Left lung (tissue), 10 donors: ENCODE results near the gene NT5DC3. TPM values are rescaled to one million over a fixed set of nuclear protein-coding genes. Genes with fewer than 3 reads are reported as not detected.

Source experiments
- ATAC-seq: fragments of 200-7000 bp; cut with Tn5 transposase; one replicate; pipeline ENCODE4 v1.9.1; 2020; ENCODE audit warnings: moderate library complexity
- DNase-seq, 4 donors: peaks; one replicate each; pipeline ENCODE4 v3.0.0-alpha.2; 2013 to 2020
- H3K27ac ChIP-seq, 2 donors: fragments of 200-600 bp; sonication (generic) in 1 of 2; one replicate each; pipeline versions ENCODE4 v1.5.0 to v1.8.0; 2020 to 2021
- H3K27me3 ChIP-seq, 2 donors: fragments of 200-600 bp; sonication (generic) in 1 of 2; one replicate each; pipeline versions ENCODE4 v1.5.0 to v1.8.0; 2020 to 2021
- H3K36me3 ChIP-seq, 2 donors: fragments of 200-600 bp; sonication (generic) in 1 of 2; one replicate each; pipeline versions ENCODE4 v1.5.0 to v1.8.0; 2020 to 2021
- H3K4me1 ChIP-seq, 2 donors: fragments of 200-600 bp; one replicate each; pipeline ENCODE4 v1.8.0; 2021
- H3K4me3 ChIP-seq, 2 donors: fragments of 200-600 bp; sonication (generic) in 1 of 2; one replicate each; pipeline versions ENCODE4 v1.5.0 to v1.8.0; 2020 to 2021; ENCODE audit warnings: mild to moderate bottlenecking in 1 of 2
- H3K9me3 ChIP-seq, 2 donors: fragments of 200-600 bp; sonication (generic) in 1 of 2; one replicate each; pipeline versions ENCODE4 v1.5.0 to v1.8.0; 2020 to 2021
- intact Hi-C, 2 donors: fragments of 100-400 bp; cut with DNase I; formaldehyde crosslinking; loops; one replicate each; pipeline versions ENCODE4 v1.11.2 to v1.14.2; 2022
- polyA plus RNA-seq, 6 donors: library from polyadenylated mRNA; unstranded; fragments of 120-200 nt; gene quantifications; one replicate each; pipeline ENCODE4 v1.2.1, GENCODE V29; 2013; ENCODE audit not compliant: insufficient read length in 6 of 6
- total RNA-seq, 2 donors: library from RNA; stranded (reverse); fragmentation: NEBNext Ultra II Directional; extraction: Animal tissue kit (Norgen Biotek cat#: 25700); gene quantifications; one replicate each; pipeline ENCODE4 v1.2.1, GENCODE V29; 2021
- TF ChIP-seq, protein P1 (sequence below), 2 donors: fragments of 200-600 bp; sonication (generic) in 1 of 2; IDR thresholded peaks; one replicate each; pipeline versions ENCODE4 v1.5.0 to v1.8.0; 2021; ENCODE audit warnings: antibody characterized with exemption in 2 of 2
- donor health status: DM: no; HTN: yes; CAD: no.
- donor health status: DM: no; HTN: no; CAD: no.

Gene NT5DC3
- total and polyA plus RNA-seq, 8 donors: 5.2 to 8.9 (median 7.5) TPM

DNA sequence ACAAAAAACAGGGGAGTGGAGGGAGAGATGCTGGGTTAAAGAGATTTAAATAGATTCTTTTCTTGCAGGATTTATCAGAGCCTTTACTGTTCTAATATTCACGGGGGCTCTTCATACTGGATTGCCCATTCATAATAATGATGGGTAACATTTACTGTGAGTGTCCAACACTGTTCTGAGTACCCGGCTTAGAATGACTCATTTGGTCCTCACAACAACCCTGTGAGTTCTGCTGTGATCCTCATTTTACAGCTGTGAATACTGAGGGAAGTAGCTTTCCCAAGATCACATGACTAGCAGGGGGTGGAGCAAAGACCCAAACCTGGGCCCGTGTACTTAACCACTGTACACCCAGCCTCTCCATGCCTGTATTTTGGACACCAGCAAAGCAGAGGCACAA lies 113.4 kb downstream of the NT5DC3 start:
- Histone ChIP-seq H3K27ac (no peak overlapping the region), H3K4me1 (no peaks in the 10 kb centered on the region), H3K4me3 (no peak overlapping the region), H3K27me3 (no peaks in the 10 kb centered on the region), H3K36me3 (no peaks in the 10 kb centered on the region), H3K9me3 (peaks cover 0 to 10% of the 10 kb centered on the region in 2 donors)
- TF ChIP-seq, protein P1, sequence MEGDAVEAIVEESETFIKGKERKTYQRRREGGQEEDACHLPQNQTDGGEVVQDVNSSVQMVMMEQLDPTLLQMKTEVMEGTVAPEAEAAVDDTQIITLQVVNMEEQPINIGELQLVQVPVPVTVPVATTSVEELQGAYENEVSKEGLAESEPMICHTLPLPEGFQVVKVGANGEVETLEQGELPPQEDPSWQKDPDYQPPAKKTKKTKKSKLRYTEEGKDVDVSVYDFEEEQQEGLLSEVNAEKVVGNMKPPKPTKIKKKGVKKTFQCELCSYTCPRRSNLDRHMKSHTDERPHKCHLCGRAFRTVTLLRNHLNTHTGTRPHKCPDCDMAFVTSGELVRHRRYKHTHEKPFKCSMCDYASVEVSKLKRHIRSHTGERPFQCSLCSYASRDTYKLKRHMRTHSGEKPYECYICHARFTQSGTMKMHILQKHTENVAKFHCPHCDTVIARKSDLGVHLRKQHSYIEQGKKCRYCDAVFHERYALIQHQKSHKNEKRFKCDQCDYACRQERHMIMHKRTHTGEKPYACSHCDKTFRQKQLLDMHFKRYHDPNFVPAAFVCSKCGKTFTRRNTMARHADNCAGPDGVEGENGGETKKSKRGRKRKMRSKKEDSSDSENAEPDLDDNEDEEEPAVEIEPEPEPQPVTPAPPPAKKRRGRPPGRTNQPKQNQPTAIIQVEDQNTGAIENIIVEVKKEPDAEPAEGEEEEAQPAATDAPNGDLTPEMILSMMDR (IDR thresholded peaks at IDR 0.05): no peak
- intact Hi-C loops: no loop called here
- no peak for ATAC-seq
- DNase-seq: no peak

DNA sequence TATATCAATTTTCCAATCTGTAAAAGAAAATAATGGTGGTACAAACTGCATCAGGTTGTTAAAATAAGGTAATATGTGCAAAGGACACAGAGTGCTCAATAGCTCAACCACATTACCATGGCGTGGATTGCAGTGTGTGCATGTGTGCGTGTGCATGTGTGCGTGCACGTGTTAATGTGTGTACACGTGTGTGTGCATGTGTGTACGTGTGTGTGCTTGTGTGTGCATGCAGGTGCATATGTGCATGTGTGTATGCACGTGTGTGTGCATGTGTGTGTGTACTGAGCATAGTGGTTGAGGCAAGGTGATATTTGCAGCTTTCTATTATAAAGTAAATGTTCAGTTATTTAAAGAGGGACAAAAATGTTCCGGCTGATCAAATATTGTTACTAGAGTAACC lies 115.6 kb downstream of the NT5DC3 start:
- DNase-seq (no peak), ATAC-seq (no peak)
- TF ChIP-seq, protein P1 (IDR thresholded peaks at IDR 0.05): no peak
- Histone ChIP-seq H3K4me1 (no peaks in the 10 kb centered on the region), H3K9me3 (peaks cover 0 to under 1% of the 10 kb centered on the region in 2 donors), H3K27me3 (no peaks in the 10 kb centered on the region), H3K4me3 (no peak overlapping the region), H3K36me3 (no peaks in the 10 kb centered on the region), H3K27ac (no peak overlapping the region)
- intact Hi-C loops: no loop called here

Other genes with a start within 250 kb of the NT5DC3 start
- 1,000 to 10,000 TPM in 1 of 2 donors, 100 to 1,000 TPM in 1; 751 to 1,097 TPM for gene HSP90B1, start 89.2 kb upstream of the NT5DC3 start, total RNA-seq
- gene HSP90B1, start 89.2 kb upstream of the NT5DC3 start, polyA plus RNA-seq: 100 to 1,000 TPM; 679 to 836 (median 761) TPM
- gene TDG, start 124.6 kb upstream of the NT5DC3 start, total RNA-seq: 10 to 100 TPM; 20.5 to 21.0 TPM
- 10 to 100 TPM; 48.2 to 61.2 (median 51.0) TPM for gene TDG, start 124.6 kb upstream of the NT5DC3 start, polyA plus RNA-seq
- gene GLT8D2, start 209.0 kb upstream of the NT5DC3 start, total RNA-seq: 10 to 100 TPM in 1 of 2 donors, 1 to 10 TPM in 1; 7.5 to 19.2 TPM
- gene GLT8D2, start 209.0 kb upstream of the NT5DC3 start, polyA plus RNA-seq: 10 to 100 TPM; 23.1 to 34.6 (median 27.9) TPM
- gene HCFC2, start 223.3 kb upstream of the NT5DC3 start, total RNA-seq: 10 to 100 TPM; 16.7 to 18.1 TPM
- 10 to 100 TPM; 21.2 to 26.8 (median 26.0) TPM for gene HCFC2, start 223.3 kb upstream of the NT5DC3 start, polyA plus RNA-seq